ENCODE results near the gene H19.

H19 gene

DNA sequence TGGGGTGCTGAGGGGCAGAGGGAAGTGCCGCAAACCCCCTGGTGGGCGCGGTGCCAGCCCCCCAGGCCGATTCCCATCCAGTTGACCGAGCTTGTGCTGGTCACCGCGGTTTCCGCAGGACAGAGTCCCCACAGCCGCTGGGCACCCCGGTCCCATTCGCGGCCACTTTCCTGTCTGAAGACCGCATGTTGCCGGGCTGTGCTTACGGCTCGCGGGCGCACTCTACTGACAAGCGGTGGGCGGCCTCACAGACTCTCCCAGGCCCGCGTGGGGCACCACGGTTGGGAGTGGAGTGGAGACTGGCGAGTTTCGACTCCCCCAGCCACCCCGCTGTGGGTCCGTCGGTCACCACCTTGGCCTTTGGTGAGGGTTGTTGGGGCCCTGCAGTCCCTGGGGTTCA is 648 bp upstream of the H19 start:
- DNase-seq (ENCODE audit: extremely low read depth, low read depth): no peak
- TF ChIP-seq CTCF (IDR thresholded peaks at IDR 0.05; ENCODE audit: low read depth, low read length): no peak

- no peak for TF ChIP-seq CTCF (IDR thresholded peaks at IDR 0.05; ENCODE audit: low read depth, low read length)
- DNase-seq (ENCODE audit: extremely low read depth, low read depth): no peak
Observed at GRCh38 chr11:1994121-1994520, 3.5 kb downstream of the H19 start.

DNA sequence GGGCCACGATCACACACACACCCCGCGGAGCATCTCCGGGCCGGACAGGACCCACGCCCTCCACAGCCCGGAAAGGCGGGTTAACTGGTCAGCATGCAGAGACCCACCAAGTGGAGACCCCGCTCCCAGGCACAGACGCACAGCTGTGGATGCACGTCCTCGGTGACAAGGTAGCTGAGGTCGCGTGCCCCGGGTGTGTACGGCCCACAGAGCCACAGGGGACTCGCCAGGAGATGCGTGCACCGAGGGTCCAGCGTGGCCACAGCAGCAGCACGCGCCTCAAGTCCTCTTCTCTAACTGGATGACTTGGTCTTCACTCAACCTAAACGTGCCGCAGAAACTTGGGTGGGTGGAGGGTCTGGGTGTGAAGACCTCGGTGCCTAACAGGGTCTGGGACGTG is 5.5 kb downstream of the H19 start:
- no peak for DNase-seq (ENCODE audit: extremely low read depth, low read depth)
- no peak for TF ChIP-seq CTCF (IDR thresholded peaks at IDR 0.05; ENCODE audit: low read depth, low read length)

GRCh38 chr11:1990872-1991578 is 6.6 kb downstream of the H19 start:
- no peak for DNase-seq (ENCODE audit: extremely low read depth, low read depth)
- TF ChIP-seq CTCF (IDR thresholded peaks at IDR 0.05; ENCODE audit: low read depth, low read length): no peak

- DNase-seq (ENCODE audit: extremely low read depth, low read depth): no peak
- no peak for TF ChIP-seq CTCF (IDR thresholded peaks at IDR 0.05; ENCODE audit: low read depth, low read length)
Observed at GRCh38 chr11:1989953-1990352, 7.7 kb downstream of the H19 start.

DNA sequence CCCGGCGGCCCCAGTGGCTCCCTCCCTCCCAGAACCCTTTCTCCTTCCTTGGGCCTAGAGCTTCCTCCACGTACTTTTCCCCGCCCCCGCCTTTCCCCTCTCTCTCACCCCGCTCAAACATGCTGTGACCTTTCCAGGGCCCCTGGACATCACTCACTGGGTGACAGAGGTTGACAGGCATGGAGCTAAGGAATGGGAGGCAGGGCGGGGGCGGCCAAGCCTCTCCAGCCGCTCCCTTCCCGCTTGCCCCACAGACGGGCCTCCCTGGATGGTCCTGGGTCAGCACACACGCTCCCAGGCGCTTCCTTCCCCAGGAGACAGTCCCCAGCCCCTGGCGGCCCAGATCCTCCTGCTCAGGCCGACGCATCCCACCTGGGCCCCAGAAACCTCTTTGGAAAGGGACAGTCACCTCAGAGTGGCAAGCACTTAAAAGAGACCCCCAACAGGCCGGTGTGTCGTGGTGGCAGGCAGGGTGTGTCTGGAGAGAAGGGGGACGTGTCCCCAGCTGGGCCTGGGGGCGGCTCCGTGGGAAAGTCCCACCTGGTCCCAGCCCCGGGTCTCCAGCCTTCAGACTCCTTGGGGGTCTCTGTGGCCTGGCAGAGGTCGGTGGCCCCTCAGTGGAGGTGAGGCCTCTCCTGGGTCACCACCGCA is 8.8 kb downstream of the H19 start:
- TF ChIP-seq CTCF (IDR thresholded peaks at IDR 0.05; ENCODE audit: low read depth, low read length): no peak
- DNase-seq (ENCODE audit: extremely low read depth, low read depth): no peak

DNA sequence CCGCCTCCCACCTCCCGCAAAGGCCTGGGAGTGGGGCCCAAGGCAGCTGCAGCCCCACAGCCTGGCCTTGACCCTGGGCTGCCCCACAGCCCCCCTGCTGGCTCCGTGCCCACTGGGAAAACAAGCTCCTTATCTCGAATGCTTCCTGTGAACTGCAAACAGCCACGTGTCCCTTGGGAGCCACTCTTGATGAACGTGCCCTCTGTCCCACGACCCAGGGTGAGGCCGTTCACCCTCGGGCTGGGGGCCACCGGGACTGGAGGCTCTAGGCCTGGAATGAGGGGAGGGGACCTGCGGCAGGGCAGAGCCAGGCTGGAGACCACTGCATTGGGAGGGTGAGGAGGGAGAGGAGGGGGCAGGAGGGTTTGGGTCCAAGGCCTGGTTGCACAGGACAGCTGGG is 9.5 kb downstream of the H19 start:
- no peak for TF ChIP-seq CTCF (IDR thresholded peaks at IDR 0.05; ENCODE audit: low read depth, low read length)
- DNase-seq (ENCODE audit: extremely low read depth, low read depth): no peak

All from AG09319 (cell line).